GM21526 (cell line): ENCODE results near the gene MCTP1.

ENCODE experiments used
- ATAC-seq: cut with Tn5 transposase; IDR thresholded peaks from one replicate; pipeline ENCODE4 v1.9.1; 2021; ENCODE audit warnings: moderate library complexity; ENCODE audit not compliant: unreplicated experiment, low FRiP score

The MCTP1 gene

DNA sequence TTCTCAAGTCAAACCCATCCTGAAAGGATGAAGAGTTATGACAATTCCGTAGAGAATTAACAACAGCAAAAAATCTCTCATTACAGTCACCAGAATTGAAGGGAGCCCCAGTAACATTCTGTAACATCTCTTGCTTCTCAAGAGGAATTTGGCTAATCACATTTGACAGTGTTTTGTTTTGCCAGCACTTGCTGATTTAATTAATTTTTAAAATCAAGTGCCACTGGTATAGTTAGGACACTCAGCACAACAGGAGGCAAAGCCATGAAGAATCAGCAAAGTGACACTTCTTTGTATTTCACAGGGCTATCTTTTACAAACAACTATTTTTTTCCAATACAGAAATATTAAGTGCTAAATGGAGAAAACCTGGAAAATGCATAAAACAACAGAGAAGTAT lies 152.8 kb downstream of the MCTP1 start:
- ATAC-seq, result no peak

DNA sequence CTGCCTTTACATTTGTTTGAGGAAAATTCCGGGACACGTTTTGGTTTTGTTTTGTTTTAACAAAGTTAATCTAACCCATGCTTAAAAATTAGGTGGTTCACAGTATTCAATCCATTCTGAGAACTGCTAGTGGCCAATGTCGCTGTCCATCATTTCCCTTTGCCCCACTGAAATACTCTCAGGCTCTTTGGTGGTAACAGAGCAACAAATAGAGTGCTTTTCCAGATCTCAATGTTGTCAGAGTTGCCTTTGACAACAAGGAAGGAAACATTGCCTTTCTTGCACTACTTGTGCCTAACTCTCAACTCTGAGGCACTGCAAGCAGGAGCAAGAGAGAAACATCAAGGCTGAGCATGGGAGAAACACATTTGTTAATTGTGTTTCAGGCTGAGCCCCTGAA lies 154.0 kb downstream of the MCTP1 start:
- ATAC-seq, result no peak

DNA sequence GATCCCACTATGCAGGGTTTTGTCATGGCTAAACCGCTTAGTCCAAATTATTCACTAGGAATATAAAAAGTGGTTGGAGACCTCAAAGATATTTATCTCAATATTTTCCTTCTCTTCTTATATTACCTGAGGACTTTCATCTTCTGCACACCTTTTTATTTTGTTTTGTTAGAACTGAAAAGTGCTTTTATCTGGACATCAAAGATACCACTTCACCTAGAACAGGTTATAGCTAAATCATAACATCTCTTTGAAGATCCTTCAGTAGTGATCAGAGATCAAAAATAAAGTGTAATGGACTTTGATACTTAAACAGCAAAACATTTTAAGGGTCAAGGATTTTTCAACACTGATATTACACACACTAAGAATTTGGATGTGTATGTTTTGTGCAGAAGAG lies 160.2 kb downstream of the MCTP1 start:
- ATAC-seq, result no peak

DNA sequence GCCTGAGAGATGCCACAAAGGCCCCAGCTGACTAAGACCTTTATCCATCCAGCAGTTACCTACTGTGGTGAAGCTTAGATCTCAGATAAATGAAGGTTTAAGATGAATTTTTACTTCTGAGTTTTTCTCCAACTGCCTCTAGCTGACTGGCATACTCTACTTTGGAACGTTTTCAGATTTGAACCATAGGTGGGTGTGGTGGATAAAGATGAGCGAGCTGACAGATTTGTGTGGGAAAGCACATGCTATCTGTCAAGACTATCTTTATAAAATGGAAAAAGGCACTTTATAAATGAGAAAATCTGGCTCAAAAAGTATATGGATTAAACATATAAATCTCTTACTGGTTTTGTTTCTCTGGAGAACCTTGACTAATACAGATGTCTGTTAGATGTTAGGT lies 160.8 kb downstream of the MCTP1 start:
- no peak for ATAC-seq

DNA sequence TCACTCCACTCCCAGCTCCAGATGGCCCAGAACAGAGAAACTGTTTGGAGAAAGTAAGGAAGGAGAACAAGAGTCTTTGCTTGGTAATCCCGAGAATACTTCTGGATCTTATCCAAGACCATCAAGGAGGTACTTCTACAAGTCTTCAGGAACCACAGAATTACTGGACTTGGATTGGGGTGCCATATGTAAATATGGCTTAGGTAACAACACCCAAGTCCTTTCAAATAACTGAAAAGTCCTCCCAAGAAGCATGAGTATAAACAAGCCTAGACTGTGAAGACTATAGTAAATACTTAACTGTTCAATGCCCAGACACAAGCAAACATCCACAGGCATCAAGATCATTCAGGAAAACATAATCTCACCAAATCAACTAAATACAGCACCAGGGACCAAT lies 170.0 kb downstream of the MCTP1 start:
- no peak for ATAC-seq

DNA sequence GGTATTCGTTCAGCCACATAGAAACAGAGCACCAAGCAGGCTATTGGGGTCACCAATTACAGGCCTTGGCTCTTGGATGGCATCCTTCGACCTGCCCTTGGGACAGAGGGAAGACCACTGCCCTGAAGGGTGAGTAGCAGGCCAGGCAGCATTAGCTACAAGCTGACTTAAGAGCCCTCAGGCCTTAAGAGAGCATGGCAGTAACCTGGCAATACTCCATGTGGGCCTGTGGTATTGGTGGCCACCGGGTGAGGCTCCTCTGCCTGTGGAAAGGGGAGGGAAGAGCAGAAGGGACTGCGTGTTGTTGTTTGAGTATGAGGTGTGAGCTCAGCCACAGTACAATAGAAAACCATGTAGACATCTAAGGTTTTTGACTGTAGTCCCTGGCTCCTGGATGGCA lies 170.6 kb downstream of the MCTP1 start:
- ATAC-seq, result no peak

DNA sequence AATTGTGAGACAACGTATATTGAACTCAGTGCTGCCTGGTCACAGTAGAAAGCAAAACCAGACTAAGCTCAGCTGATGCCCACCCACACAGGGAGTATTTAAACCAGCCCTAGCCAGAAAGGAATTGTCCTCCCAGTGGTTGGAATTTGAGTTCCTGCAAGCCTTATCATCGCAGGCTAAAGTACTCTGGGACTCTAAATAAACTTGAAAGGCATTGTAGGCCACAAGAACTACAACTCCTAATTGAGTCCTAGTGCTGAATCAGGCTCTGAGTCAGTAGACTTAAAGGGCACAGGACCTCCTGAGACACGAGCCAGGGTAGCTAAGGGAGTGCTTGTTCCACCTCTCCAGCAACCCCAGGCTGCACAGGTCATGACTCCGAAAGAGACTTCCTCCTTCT lies 171.4 kb downstream of the MCTP1 start:
- ATAC-seq, result no peak

DNA sequence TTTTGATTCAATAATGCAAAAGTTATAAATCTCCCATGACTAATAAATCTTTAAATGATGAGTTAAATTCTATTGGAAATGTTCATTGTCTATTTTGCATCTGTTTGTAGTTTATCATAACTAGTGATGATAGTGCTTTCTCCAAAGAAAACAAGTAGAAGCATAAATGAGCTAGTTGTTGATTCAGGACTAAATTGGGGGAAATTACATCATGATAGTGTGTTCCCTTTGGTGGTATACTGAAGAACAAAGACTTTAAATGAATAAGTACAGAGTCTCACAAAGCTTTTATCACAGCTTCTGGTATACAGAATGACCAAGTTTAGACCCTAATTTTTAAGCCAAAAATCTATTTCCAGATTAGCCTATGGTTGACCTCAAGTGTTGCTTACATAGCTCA lies 173.8 kb downstream of the MCTP1 start:
- no peak for ATAC-seq

DNA sequence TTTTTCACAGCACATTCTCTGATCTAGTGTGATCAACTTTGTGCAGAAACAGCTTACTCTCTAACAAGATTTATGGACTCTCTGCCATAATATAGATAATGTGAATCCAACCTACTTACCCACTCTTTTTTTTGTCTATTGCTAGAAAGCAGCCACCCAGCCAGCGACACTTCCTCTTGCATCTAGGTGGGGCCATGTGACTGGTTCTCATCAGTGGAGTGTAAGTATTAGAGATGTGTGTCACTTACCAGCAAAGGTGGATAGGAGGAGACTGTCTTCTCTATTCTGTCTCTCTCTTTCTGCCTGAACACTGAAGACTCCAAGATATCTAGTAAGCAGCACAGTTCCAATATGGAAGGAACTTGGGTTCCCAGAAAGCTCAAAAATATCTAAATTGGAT lies 174.8 kb downstream of the MCTP1 start:
- ATAC-seq, result no peak

DNA sequence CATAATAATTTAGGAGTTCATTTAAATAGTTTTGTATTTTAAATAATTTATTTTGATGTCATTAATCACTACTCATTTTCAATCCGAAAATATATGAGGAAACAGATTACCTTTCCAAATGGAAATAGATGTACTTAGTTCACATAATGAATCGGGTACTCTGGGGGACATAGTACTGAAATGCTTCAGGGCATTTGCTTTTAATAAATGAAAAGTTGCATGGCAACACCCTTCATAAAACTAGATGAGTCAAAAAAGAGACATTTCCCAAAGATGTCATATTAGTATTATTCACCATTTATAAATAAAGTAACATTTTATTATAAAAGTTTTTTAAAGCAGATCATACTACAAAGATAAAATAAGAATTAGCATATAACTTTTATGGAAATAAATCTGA lies 177.8 kb downstream of the MCTP1 start:
- ATAC-seq, result no peak

DNA sequence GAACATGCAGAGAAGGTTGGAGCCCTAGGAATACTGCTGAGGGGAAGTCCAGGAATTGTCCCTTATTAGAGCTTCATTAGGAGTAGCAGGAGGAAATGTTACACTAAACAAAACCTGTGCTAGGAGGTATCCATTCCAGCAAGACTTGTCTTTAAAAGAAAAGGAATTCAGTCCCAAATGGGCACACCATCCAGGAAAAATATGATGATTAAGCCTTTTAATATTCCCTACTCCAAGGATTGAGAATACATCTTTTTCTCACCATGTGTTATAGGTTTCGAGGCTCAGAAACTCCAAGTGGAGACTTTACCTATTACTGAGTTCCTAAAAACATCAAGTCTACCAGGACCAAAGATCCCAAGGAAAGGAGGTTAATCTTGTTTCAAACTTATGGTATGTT lies 179.3 kb downstream of the MCTP1 start:
- no peak for ATAC-seq

DNA sequence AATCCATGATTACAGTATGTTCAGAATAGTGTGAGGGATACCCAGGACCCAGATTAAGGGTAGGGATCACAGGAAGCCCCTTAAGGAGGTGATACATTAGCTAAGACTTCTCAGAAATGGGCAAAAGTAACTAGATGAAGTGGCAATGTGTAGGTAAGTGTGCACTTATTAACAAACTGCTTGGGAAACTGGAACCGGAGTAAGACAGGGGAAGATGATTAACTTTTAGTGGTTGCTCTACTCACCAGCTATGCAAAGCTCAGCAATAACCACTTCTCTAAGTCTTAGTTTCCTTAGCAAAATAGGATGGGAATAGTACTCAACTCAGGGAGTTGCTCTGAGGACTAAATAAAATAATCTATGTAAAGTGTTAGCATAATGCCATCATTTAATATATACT lies 182.2 kb downstream of the MCTP1 start:
- ATAC-seq, result peak; percentile 66

DNA sequence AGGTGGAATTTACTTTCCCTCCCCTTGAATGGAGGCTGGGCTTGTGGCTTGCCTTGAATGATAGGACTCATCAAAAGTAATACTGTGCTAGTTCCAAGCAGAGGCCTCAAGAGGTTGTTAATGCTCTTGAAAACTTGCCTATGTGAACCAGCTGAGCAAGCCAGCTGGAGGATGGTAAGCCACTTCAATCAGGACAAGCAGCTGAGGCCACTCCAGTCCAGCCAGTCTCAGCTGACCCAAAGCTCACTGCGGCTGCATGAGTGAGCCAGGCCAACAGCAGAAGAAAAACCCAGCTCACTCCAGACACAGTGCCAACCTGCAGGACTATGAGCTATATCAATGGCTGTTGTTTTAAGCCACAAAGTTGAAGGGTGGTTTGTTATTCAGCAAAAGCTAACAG lies 182.8 kb downstream of the MCTP1 start:
- ATAC-seq, result no peak

DNA sequence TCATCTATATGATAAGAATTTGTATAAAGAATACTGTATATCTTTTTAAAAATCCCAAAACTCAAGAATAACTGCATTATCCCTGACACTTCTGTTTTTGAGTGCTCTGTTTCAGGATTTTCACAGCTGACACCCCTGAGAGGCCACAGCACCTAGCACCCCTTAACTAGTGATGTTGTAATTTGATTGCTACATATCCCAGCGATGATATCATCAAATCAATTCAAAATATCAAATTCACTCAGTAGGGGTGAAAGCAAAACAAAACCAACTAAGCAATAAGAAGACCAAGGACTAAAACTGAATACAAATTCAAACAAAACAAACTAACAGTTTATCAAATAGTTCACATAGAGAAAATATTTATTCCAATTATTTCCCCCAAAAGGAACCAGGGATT lies 184.3 kb downstream of the MCTP1 start:
- no peak for ATAC-seq

DNA sequence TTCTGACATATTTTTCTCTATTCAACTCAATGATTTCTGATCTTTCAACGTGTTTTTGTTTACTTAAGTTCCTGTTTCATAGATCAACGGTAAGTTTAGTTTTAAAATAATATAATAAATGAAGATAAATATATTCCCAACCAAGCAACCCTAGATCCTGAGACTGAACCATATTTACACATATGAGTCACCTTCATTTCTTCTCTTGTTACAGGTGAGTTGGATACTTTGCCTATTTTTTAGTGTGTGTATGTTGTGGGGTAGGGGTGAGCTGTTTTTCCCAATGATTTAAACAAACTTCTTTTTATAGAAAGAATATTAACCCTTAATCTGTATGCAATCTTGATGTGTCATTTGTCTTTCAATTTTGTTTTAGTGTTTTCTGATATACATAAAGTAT lies 186.9 kb downstream of the MCTP1 start:
- no peak for ATAC-seq

DNA sequence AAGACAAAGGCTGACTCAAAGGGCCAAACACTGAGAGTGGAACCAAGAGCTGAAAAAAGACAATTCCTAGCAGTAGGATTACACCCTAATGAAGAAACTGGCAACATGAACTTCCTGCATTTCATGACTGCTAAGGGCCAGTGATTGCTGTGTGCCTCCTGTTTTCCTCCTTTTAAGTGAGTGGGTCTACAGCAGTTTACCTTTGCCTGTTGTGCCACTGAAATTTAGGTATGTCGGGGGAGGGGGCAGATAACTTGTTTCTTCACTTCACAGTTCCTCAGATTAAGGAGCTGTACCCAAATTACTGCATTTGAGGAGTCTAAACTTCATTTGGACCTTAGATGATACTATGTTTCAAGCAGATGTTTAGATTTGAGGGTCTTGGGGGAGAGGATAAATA lies 191.7 kb downstream of the MCTP1 start:
- ATAC-seq, result no peak

DNA sequence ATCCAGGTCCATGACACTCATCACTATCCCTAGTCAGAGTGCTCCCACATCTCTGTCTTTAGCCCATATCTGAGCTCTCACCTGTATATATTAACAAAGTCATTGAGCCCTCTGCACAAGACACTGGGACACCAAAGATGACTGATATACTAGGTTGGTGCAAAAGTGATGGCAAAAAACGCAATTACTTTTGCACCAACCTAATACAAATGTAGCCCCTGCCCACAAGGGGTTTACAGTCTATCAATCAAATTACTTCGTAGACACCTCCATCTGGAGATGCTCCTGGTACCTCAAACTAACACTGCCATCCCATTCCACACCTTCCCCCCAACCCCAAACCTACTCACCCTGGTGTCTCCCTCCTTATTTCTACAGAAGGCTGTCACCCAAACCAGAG lies 194.1 kb downstream of the MCTP1 start:
- no peak for ATAC-seq

DNA sequence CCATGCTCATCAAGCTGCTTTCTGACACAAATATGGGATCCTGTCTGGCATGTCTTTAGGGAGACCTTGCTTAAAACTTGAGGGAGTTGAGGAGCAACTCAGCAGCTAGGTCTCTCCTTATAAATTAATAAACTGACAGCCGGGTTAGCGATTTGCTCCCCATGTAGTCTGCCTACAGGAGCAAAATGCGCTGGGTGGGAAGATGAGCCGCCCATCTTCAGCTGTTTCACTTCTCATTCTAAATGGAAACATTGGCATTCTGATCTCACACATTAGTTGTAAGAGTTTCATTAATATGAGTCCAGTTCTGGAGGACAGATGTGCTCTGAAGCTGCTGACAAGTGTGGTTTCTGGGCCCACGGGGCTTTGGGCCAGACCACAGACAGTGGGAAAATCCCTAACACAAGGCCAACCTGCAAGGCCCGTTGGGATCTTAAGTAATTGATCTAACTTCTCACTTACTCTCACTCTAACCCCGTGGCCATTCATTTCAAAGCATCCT lies 197.0 kb downstream of the MCTP1 start:
- ATAC-seq, result peak; percentile 70

DNA sequence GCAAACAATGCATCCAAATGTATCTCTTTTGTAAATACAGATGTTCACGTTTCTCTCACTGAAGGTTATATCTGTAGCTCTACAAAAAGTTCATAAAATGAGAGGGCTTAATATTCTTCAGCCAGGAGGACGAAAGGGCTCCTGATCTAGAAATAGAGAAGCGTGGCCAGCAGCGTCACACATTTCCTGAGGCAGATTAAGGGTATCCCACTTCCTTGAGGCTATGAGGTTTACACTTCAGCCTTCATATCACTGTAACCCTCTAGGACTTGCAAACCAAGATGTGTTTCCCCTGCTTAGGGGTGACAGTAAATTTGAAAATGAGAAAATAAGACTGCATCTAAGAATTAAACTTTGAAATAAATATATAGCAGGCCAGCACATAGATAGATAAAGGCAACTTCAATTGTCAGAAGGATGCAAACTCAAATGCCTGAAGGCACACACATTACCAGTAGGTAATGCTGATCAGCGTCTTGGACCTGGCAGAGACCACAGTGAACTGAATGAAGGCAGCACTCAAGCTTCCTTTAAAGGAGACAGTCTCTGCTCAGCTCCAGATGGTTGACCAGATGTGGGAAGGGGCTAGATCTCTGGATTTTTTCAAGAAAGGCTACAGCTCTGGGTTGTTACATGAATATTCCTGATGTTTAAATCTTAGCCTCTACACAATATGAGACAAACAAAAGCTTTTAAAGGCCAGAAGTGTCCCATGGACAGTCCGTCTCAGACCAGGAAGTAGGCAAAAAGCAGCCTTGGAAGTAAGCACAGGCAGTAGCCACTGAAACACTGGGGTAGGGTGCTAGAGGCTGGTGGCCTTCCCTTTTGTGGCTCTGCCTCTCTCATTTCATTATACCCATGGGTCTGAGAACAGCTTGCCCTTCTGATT lies 197.7 kb downstream of the MCTP1 start:
- peak; percentile 44 for ATAC-seq

DNA sequence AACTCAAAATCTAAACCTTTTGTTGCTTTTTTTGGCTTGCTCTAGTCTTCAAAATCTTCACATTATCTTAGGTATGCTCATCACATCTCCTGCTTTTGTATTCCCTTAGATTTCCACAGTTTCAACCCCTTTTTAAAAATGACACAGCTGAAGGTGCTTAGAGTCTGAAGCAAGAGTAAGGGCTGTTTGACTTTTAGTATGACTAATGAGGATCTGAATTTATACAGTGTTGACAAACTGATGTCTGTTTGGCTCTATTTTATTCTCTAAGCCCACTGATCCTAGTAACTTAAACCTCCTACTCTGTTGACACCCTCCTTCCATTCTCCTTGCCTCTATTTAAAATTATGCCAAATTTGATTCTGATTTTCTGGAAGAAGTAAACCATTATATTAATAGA lies 200.1 kb downstream of the MCTP1 start:
- no peak for ATAC-seq

DNA sequence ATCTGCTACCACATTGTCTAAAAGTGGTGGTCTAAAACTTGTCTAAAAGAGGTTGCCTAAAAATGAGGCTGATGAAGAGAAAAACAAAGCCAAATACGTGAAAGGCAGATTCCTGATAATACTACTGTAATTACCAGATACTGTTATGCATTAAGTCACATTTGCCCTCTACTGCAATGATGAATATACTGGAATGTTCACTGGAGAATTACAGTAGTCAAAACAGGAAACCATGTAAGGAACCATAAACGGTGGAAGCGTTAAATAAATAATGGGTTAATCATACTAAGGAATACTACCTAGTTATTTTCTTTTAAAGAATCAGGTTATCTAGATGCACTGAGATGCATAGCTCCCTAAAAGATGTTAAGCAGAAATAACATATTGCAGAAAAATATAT lies 201.3 kb downstream of the MCTP1 start:
- no peak for ATAC-seq

DNA sequence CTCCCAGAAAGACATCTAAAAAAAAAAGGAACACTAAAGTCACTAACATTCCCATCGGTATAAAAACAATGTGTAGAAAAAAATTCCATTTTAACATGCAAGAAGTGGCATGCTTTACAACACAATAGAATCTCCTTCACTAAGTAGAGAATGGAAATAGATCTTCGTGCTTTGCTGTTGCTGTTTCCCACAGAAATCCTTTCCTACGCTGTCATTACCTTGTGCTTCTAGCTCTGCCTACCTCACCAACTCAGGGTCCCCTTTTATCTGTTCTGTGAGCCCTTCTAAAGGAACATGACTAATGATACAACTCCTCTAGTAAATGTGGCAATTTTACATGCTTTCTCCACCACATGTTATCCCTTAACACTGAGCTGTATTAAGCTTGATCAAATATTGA lies 202.9 kb downstream of the MCTP1 start:
- ATAC-seq, result peak; percentile 1
